GM21737 (cell line): ENCODE results near the gene KCNQ4.

Experiments
- ATAC-seq: cut with Tn5 transposase; IDR thresholded peaks from one replicate; pipeline ENCODE4 v1.9.1; 2021; ENCODE audit warnings: mild to moderate bottlenecking, moderate library complexity; ENCODE audit not compliant: unreplicated experiment

Gene KCNQ4

DNA sequence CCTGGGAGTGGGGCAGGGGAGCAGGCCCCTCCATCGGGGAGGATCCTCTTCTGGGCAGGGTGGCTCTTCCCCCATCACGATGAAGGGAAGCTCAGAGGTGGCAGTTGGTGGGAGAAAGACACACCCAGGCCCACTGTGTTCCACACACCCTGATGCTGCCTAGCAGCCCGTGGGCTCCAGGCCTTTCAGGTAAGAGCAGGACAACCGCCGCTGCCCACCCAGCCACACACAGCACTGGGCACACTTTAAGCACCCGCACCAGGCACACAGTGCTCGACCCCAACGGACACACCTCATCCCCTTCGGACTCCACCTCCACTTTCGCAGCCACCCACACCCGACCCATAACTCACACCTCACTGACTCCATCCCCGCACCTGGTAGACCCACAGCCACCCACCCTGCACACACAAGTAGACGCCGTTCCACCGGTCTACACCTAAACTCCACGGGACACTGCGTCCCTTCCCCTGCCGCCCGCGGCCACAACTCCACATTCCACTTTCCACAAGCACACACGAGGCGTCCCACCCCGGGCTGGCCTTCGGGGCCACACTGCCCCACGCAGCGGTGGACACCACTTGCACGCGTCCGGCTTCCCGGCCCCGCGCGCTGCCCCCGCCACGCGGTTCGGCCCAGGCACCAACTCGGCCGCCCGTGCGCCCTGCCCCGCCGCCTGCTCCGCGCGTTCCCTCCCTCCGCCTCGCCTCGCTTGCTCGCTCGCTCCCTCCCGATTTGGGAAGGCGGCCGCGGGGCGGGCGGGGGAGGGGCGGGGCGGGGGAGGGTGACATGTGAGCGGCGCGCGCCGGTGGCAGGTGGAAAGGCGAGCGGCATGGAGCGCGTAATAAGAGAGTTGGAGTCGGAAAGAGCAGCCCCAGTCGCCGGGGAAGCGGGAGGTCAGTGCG is at the start of gene KCNQ4:
Gene KCNQ4, plus strand, starts transcription at position 787 of the 905 bp plus-strand sequence. CDS start 307 bp downstream, outside the sequence.
- ATAC-seq: no peak

DNA sequence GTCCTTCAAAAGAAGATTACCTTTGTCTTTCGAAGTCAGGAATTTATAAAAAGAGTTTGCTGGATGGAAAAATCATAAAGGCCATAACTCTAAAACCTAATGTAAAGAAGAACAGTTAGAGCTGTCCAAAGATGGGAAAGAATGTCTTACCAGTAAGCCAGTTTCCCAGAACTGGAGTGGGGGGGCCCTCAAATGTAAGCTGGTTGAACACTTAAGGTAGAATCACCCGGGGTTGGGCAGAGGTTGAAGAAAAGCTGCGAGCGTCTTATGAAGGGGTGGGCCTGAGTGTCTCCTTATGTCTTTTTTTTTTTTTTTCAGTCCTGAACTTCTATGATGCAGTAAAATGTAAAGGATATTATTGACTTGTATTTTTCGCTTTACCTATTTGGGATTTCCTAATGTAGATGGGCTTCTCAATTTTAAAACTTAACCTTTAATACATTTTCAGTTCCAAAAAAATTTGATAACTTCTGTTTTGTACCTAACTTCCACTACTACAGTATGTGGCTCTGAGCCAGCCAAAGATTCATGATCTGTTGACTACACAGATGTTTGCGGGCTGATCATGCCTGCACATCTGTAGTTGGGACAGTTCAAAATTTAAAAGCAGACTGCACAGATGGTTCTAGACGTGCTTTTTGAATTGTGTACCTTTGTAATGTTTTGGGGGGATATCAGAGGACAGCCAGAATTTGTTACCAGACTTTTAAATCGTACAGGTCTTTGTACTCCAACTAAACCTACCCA is 48.5 kb upstream of the KCNQ4 start:
- no peak for ATAC-seq

DNA sequence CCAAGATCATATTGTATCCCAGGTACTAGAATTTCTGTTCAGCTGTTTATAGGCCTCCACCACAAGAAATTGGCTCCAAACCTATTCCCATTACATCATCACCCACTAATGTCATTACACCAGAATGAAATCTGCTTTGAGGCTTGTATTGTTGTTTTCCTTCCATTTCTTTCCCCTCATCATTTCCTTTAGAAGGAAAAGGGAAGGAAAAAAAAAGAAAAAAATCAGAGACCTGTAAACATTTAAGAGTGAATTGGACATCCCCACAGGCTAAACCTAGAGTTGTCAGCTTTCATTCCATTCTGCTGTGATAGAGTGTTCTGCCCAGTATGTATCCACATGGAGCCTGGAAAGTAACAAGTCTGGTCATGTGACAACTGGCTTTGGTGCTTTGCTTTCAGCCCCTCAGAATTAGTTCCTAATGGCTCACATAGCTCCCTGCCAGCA is 47.5 kb upstream of the KCNQ4 start:
- ATAC-seq: no peak

DNA sequence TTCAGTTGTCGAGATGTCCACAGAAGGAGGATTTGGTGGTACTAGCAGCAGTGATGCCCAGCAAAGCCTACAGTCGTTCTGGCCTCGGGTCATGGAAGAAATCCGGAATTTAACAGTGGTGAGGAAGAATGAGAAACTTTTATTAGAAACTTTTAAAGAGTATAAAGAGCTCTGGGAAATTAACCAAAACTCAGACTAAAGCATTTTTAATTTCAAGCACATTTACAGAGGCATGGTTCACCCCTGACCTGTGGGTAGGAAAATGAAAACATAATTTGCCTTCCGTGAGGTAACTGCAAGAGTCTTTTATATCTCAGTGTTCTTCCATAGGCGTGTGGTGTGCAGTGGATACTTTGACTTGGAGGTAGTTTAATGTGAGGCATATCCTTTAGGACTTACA is 44.8 kb upstream of the KCNQ4 start:
- no peak for ATAC-seq

DNA sequence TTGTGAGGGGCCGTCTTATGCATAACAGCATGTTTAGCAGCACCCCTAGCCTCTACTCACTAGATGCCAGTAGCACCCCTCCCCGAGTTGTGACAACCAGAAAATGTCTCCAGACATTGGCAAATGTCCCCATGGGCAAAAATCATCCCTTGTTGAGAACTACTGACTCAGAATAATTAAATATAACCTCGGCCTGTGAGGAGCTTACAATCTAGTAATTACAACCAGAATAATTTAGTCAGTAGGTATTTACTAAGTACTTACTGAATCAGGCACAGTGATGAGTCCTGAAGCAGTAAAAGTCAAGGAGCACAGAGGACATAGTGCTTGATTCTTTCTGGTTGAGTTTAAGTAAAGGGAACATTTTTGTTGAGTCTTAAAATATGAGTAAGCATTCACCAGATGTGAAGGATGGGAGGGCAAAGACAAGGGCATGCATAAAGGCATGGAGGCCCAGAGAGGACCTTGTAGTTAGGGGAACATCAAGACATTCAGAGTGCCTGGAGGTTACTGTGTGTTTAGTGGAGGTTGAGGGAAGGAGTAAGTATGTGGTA is 44.1 kb upstream of the KCNQ4 start:
- ATAC-seq: no peak

DNA sequence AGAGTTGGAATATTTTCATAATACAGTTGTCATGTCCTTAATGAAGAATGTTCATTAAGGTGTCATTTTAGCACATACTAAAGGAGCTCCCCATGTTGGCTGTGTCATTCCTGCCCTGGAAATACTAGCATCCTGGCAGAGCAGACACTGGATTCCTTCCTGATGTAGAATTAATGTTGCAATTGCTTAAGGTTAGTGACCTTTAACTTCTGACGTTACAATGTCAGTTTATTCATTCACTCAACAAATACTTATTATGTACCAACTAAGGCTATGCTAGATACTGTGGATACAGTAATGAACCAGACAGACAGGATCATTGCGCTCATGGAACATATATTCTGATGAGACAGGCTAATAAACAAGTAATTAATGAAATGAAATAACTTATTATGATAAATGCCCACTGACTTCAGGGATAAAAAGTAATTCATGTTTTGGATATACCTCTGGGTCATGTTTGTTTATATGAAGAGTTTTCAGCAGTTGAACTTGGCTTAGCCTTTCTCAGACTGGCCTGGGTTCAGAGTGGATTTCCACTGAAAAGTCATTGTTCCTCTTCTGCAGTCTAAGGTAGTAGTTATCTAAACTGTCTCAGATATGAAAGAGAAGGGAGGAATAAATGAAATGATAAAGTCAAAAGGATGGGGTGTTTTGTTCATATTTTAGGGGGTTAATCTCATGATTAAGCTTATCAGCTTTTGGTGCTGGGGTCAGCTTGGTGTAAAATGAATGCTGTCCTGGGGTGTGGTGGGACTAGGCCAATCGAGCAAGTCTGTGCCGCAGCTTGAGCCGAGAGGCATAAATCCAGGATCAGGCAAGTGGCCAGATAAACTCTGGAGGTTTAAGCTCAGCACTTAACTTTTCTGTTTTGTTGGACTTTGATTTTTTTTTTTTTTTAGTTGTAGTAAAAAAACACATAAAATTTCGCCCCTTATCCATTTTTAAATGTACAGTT is 43.3 kb upstream of the KCNQ4 start:
- no peak for ATAC-seq

DNA sequence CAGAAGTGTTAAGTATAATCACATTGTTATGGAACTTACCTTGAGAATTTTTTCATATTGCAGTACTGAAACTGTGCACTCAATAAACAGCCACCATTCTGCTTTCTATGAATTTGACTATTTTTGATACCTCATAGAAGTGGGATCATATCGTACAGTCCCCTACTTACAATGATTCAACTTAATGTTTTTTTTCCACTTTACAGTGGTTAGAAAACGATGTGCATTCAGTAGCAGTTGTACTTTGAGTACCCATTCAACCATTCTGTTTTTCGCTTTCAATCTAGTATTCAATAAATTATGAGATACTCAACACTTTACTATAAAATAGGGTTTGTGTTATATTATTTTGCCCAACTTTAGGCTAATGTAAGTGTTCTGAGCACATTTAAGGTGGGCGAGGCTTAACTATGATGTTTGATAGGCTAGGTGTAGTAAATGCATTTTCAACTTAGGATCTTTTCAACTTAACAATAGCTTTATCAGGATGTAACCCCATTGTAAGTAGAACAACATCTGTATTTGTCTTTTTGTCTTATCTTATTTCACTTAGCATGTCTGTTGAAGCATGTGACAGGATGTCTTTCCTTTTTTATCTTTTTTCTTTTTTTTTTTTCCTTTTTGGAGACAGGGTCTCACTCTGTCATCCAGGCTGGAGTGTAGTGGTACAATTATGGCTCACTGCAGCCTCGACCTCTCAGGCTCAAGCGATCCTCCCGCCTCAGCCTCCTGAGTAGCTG is 42.4 kb upstream of the KCNQ4 start:
- no peak for ATAC-seq

DNA sequence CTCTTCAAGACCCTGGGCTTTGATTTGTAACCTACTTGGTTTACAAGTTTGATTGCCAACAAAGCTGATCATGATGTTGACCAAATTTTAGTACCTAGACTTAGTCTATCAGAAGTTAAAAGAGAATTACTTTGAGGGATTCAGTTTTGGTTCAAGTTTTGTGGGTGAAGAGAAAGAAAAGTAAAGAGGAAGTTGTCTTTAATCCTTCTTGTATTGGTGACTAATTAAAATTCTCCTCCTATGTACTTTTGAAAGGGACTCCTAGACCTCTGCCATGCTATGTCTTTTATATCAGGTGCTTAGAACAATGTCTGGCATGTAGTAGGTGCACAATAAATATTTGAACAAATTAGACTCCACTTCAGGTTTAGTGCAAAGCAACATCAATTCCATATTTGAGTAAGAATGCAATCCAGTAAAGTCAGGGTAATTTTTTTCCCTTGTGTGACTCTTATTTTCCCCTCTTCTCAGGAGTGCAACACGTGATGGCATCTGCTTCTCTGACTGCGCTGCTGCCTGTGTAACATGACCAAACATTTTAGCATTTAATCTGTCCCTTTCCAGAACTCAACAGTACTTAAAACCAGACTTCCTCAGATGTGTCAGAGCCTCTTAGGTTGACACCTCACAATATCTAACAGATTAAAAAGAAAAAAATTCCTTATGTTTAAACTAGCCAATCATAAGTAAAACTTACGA is 41.1 kb upstream of the KCNQ4 start:
- no peak for ATAC-seq

DNA sequence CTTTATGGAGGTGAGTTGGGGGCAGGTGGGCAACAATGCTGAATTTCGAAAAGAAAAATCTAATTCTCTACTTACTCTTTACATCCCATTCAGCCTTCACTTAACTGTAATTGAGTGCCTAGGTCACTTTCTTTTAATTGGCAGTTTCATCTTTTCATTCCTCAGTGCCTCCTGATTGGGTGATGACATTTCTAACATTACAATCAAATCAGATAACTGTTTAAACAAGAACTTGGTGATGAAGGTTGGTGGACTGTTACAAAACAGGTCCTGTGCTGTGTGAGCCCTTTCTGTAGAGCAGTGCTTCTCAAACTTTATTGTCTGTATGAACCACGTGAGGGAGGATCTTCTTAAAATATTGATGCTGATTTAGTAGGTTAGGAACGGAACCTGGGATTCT is 40.1 kb upstream of the KCNQ4 start:
- no peak for ATAC-seq

DNA sequence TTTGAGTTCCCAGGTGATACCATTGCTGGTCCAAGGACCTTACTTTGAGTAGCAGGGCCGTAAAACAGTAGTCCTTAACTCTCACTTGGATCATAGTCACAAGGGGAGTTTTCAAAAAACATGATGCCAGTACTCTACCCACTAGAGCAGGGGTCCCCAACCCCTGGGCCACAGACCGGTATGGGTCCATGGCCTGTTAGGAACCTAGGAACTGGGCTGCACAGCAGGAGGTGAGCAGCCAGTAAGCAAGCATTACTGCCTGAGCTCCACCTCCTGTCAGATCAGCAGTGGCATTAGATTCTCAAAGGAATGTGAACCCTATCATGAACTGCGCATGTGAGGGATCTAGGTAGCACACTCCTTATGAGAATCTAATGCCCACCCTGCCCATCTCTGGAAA is 39.7 kb upstream of the KCNQ4 start:
- no peak for ATAC-seq

DNA sequence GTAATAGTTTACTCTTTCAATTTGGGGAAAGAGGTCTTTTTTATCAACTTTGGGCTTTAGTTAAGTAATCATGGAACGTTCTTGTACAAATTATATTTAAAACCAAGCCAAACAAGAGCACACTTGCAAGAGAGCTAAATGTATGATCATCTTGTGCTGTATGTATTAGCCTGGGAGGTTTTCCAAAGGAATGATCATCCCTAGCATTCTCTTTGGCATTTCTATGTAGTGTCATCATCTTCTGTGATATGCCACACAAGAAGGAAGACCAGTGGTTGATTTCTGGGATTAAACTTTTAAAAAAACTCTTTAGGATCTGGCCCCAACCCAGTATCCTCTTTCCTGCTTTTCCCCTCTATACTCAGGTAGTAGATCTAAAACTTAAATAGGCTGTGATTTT is 38.4 kb upstream of the KCNQ4 start:
- no peak for ATAC-seq

DNA sequence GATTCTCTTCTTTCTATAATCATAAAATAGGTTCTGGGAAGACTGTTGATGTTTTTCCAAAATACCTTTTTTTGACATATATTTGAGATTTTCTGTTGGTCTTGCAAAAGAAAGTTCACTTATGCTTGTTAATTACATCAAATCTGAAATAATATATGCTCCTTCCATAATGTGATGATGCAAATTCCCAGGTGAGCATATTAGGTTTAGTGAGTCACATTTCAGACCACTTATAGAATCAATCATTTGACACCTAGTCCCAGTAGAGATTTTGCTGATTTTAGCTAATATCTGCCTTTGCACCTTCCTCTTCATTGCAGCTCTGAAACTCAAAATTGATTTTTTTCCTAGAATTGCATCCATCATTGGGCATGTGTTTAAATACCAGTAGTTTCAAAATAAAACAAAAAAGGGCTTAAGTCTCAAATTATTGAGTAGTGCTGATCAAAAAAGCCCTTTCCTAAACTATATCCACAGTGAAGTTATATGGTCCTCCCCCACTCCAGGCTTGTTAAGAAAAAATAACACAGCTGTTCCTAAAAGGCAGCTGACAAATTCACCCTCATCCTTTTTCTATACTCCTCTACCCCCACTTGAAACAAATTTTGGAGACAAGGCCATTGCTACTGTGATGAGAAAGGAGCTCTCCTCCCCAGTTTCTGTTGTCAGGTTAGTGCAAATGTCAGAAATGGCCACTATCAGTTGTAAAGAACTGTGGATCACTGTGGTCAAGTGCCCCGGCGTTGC is 37.1 kb upstream of the KCNQ4 start:
- no peak for ATAC-seq

DNA sequence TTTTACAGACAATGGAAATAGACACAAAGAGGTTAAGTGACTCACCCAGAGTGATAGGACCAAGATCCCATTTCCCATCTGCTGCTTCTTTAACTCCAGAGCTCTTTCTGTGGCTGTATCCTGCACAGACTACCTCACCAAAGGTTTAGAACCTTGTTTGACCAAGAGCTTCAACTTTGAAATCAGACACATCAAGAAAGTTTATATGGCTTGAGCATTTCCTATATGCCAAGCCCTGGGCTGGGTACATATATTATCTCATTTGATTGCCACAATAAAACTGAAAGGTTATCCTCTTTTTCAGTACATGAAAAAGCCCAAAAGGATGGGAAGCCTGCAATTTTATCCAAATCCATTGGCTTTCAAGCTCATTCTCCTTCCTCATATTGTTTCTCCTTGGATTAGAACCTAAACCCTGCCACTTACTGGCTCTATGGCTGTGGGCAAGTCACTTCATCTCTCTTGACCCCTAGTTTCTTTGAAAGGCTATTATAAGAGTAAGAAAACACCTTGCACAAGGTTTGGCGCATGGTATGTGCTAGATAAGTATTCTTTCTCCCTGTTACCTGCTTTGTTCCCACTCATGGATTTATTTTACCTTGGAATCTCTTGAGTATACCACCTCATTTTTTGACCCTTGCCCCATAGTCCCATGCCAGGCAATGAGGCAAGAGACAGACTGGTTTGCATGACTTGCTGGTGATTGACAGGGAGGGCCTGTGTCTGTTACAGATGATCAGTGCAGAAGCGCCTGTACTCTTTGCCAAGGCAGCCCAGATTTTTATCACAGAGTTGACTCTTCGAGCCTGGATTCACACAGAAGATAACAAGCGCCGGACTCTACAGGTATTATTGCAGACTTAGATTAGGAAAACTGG is 34.5 kb upstream of the KCNQ4 start:
- ATAC-seq: no peak

DNA sequence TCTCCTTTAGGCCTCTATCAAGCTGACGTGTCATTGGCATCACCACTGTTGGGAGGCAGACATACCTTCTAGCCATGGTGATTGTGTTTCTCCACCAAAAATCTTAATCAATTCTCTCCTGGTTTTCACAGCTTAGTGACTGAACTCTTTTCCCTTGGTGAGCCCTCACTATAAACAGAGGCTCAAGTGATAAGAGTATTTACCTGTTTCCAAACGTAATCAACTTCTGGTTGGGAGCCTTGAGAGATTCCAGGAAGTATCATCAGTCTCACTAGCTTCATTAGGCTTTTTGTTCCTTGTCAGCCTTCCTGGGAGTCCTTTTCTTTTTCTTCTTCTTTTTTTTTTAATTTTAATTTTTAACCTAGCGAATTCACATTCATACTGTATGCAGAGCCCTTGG is 33.8 kb upstream of the KCNQ4 start:
- ATAC-seq: no peak

DNA sequence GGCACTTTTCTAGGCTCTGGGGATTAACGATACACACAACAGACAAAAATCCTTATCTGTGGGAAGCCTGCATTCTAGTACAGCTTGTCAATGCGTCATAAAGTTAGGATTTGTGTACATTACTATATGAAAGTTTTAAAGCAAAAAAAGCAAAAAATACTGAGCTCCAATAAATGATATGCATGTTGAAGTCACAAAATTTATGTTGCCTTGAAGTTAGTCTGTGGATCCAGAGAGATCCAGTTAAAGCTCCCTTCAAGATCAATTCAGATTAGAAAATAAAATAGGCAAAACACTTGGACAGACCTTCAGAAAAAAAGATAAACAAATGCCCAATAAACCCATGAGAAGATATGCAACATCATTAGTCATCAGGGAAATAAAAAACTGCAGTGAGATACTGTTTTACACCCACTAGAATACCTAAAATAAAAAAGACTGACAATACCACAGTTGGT is 33.1 kb upstream of the KCNQ4 start:
- ATAC-seq: no peak

DNA sequence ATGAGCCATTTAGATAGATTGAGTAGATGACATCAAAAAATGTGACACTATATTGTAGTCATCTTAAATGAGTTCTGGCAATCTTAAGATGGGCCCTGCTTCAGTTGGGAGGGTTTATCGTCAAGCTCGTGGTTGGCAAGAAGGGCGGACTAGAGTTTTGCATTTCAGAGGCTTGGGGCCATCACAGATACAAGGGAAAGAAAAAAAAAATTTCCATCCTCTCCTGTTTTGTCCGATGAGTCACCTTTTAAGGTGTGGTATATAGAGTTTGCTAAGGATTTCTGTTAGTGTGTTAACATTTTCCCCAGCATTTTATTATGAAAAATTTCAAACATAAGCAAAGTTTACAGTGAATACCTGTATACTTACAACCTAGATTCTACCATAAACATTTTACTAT is 31.8 kb upstream of the KCNQ4 start:
- no peak for ATAC-seq

DNA sequence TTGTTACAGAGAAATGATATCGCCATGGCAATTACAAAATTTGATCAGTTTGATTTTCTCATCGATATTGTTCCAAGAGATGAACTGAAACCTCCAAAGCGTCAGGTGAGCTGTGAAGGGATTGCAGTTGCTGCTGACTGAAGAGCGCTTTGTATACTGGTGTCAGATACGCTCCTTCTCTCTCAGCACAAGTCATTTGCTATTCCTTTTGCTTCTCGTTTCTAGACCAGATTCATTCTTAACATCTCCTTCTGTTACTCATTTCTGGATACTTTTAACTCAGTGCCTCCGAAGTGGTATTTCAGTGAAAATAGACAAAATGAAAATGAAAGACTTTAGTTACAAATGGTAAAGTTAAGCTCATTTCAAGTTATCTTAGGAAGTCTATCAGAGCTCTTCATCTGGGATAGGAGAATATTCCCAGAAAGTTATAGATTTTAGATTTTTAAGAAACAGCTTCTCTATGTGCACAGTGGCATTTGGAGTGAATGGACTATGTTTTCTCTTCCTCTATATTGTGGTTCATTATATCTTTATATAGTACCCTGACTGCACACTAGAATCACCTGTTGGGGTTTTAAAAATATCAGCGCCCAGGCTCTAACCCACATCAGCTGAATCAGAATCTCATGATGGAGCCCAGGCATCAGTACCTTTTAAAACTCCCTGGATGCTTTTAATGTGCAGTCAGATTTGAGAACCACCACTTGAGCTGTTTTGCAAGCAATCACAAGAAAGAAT is 30.3 kb upstream of the KCNQ4 start:
- ATAC-seq: no peak
